Keratinocyte (primary cell): ENCODE measurements around the gene CFAP70. TPM values are rescaled to one million over a fixed set of nuclear protein-coding genes. Genes with fewer than 3 reads are reported as not detected.

Source experiments
- DNase-seq: peaks from one replicate; pipeline ENCODE4 v3.0.0-alpha.2; 2011; ENCODE audit warnings: low read depth, missing footprints, low spot score
- FAIRE-seq: peaks from 2 replicates; lab custom pipeline; 2011; peaks lifted over from hg19 to GRCh38; lab: Jason Lieb, UNC
- H2AFZ ChIP-seq: 2 replicates; pipeline ENCODE4 v1.6.0; 2012; ENCODE audit warnings: low read length, control low read depth, inconsistent platforms; ENCODE audit not compliant: control insufficient read depth
- H3K27ac ChIP-seq: 2 replicates; pipeline ENCODE4 v1.5.1; 2011; ENCODE audit warnings: low read length; ENCODE audit not compliant: control insufficient read depth, insufficient read depth
- H3K27me3 ChIP-seq: 3 replicates; pipeline ENCODE4 v1.6.0; 2011; ENCODE audit warnings: low read length; ENCODE audit not compliant: control insufficient read depth, insufficient read depth; ENCODE audit errors: extremely low read depth
- H3K36me3 ChIP-seq, 2 experiments: 2 replicates in 1 of 2; 3 replicates in 1 of 2; pipeline ENCODE4 v1.5.1; 2011; ENCODE audit warnings: low read length in 2 of 2, mild to moderate bottlenecking in 1 of 2; ENCODE audit not compliant: control insufficient read depth in 2 of 2, insufficient read depth in 2 of 2; ENCODE audit errors: extremely low read depth in 1 of 2
- H3K4me1 ChIP-seq: 3 replicates; pipeline ENCODE4 v1.5.1; 2011; ENCODE audit warnings: low read length; ENCODE audit not compliant: control insufficient read depth, insufficient read depth; ENCODE audit errors: extremely low read depth
- H3K4me2 ChIP-seq: 3 replicates; pipeline ENCODE4 v1.6.0; 2011; ENCODE audit warnings: low read depth, low read length; ENCODE audit not compliant: control insufficient read depth, insufficient read depth; ENCODE audit errors: extremely low read depth
- H3K4me3 ChIP-seq, 3 experiments: fragments of 200-600 bp in 1 of 3; sonication (generic) in 1 of 3; 2 replicates in 2 of 3; 3 replicates in 1 of 3; pipeline ENCODE4 v1.5.1; 2011 to 2016; ENCODE audit warnings: low read length in 3 of 3, mild to moderate bottlenecking in 3 of 3, control low read depth in 2 of 3, inconsistent platforms in 1 of 3, low read depth in 1 of 3, mixed read lengths in 1 of 3, mixed run types in 1 of 3, moderate library complexity in 1 of 3; ENCODE audit not compliant: control insufficient read depth in 2 of 3, insufficient read depth in 2 of 3; ENCODE audit errors: extremely low read depth in 1 of 3
- H3K79me2 ChIP-seq: 2 replicates; pipeline ENCODE4 v1.6.0; 2012; ENCODE audit warnings: low read length; ENCODE audit not compliant: control insufficient read depth, insufficient read depth
- H3K9ac ChIP-seq: 3 replicates; pipeline ENCODE4 v1.6.0; 2011; ENCODE audit warnings: low read length; ENCODE audit not compliant: control insufficient read depth, insufficient read depth; ENCODE audit errors: extremely low read depth
- H3K9me1 ChIP-seq: 3 replicates; pipeline ENCODE4 v1.6.0; 2011; ENCODE audit warnings: low read length; ENCODE audit not compliant: control insufficient read depth, insufficient read depth; ENCODE audit errors: extremely low read depth
- H3K9me3 ChIP-seq: 2 replicates; pipeline ENCODE4 v1.5.1; 2012; ENCODE audit warnings: low read depth, low read length; ENCODE audit not compliant: control insufficient read depth
- H4K20me1 ChIP-seq: 3 replicates; pipeline ENCODE4 v1.6.0; 2011; ENCODE audit warnings: low read length; ENCODE audit not compliant: control insufficient read depth, insufficient read depth; ENCODE audit errors: extremely low read depth
- CTCF ChIP-seq, 3 experiments: IDR thresholded peaks in 1 of 3; conservative IDR thresholded peaks in 1 of 3; optimal IDR thresholded peaks in 1 of 3; 2 replicates in 2 of 3; 3 replicates in 1 of 3; pipeline versions ENCODE3 to v1.5.1; 2011; ENCODE audit warnings: low read length in 3 of 3, mild to moderate bottlenecking in 3 of 3, moderate library complexity in 2 of 3, control low read depth in 1 of 3, inconsistent platforms in 1 of 3; ENCODE audit not compliant: insufficient read depth in 2 of 3; ENCODE audit errors: extremely low read depth in 1 of 3
- EZH2 ChIP-seq: IDR thresholded peaks from one replicate; pipeline ENCODE4 v1.6.1; 2012; ENCODE audit warnings: inconsistent platforms, mild to moderate bottlenecking, low read length, moderate library complexity
- dilution Hi-C: fragments of 300-500 bp; cut with MboI; formaldehyde crosslinking; loops from one replicate; pipeline ENCODE4 v1.7.0; 2020; ENCODE audit warnings: low sequenced_read_pairs; ENCODE audit not compliant: extremely low pct_ligation_motif_present
- polyA minus RNA-seq, 3 experiments: library from RNA; depleted of rRNA, polyadenylated mRNA; stranded (reverse); fragments of >200 nt; gene quantifications; 1 replicate in 1 of 3; 2 replicates in 1 of 3; 3 replicates in 1 of 3; pipeline ENCODE4 v1.2.3, GENCODE V29; 2011
- polyA plus RNA-seq, 5 experiments: library from polyadenylated mRNA; depleted of rRNA in 3 of 5; stranded (reverse) in 3 of 5; stranded (forward) in 1 of 5; unstranded in 1 of 5; fragments of >200 nt; gene quantifications; 1 replicate in 1 of 5; 2 replicates in 3 of 5; 3 replicates in 1 of 5; pipeline versions ENCODE4 v1.2.1 to v1.2.3, GENCODE V29; 2011 to 2012; ENCODE audit warnings: missing spikeins in 2 of 5, low read depth in 1 of 5, low replicate concordance in 1 of 5

Gene CFAP70
- 0.60 to 4.4 TPM (median 2.1 TPM) in 3 replicates for polyA plus RNA-seq
- 4.8 TPM for polyA plus RNA-seq (2011; ENCODE audit: low read depth)
- 0.27 and 0.61 TPM in 2 replicates for polyA plus RNA-seq (2011; cell fraction: cytosol; rRNA removed)
- polyA plus RNA-seq (2011; cell fraction: nucleus; rRNA removed) = 12.5 and 14.9 TPM in 2 replicates
- polyA plus RNA-seq (2012; ENCODE audit: low replicate concordance) = 0.61 and 3.4 TPM in 2 replicates
- polyA minus RNA-seq = 2.8 to 3.2 TPM in 2 of 3 replicates, not detected in the other
- polyA minus RNA-seq (2011; cell fraction: cytosol; rRNA and poly(A)+ RNA removed) = not detected
- polyA minus RNA-seq (2011; cell fraction: nucleus; rRNA and poly(A)+ RNA removed) = 2.6 and 5.0 TPM in 2 replicates

GRCh38 chr10:73358331-73359279 lies at the start of gene CFAP70:
Gene CFAP70 (minus strand): TSS chr10:73358864. CDS start chr10:73354796, 4,068 bp downstream.
- Histone ChIP-seq H3K4me3 (peak within 1 kb of the TSS; percentile 61 to 73 (median 64)), H3K27me3 (no peaks in the 10 kb centered on the region), H3K9me3 (no peaks in the 10 kb centered on the region), H3K9me1 (no peaks in the 10 kb centered on the region), H3K27ac (peak within 1 kb of the TSS; percentile 79), H3K4me1 (peaks cover 11% of the 10 kb centered on the region), H4K20me1 (no peaks in the 10 kb centered on the region), H3K4me2 (peak within 1 kb of the TSS; percentile 90), H3K79me2 (no peaks in the 10 kb centered on the region), H2AFZ (peak within 1 kb of the TSS; percentile 85), H3K36me3 (no peaks in the 10 kb centered on the region), H3K9ac (peak within 1 kb of the TSS; percentile 92)
- FAIRE-seq (peak; percentile 73), DNase-seq (peak; percentile 89)
- dilution Hi-C loops = no loop called here
- no peak for TF ChIP-seq CTCF (optimal IDR thresholded peaks at IDR 0.05 in 1 of 3, IDR thresholded peaks at IDR 0.05 in 1 of 3, conservative IDR thresholded peaks at IDR 0.05 in 1 of 3; ENCODE audit: extremely low read depth in 1 of 3, insufficient read depth in 2 of 3, low read length in 3 of 3)
- no peak for TF ChIP-seq EZH2

- H3K27ac ChIP-seq = no peak overlapping the region
- H2AFZ ChIP-seq = no peak overlapping the region
- H3K36me3 ChIP-seq = peaks cover 0 to 7% of the 10 kb centered on the region in 2 experiments
- dilution Hi-C loops = no loop called here
- no peak for FAIRE-seq
- no peak overlapping the region for H3K9ac ChIP-seq
- no peak for DNase-seq
- no peak overlapping the region for H3K4me2 ChIP-seq
- no peak overlapping the region for H3K4me3 ChIP-seq
- H3K79me2 ChIP-seq = peaks cover 87% of the 10 kb centered on the region
- peaks cover 3% of the 10 kb centered on the region for H3K9me1 ChIP-seq
- TF ChIP-seq EZH2 = no peak
- TF ChIP-seq CTCF (optimal IDR thresholded peaks at IDR 0.05 in 1 of 3, IDR thresholded peaks at IDR 0.05 in 1 of 3, conservative IDR thresholded peaks at IDR 0.05 in 1 of 3; ENCODE audit: extremely low read depth in 1 of 3, insufficient read depth in 2 of 3, low read length in 3 of 3) = no peak
- no peaks in the 10 kb centered on the region for H3K9me3 ChIP-seq
- H4K20me1 ChIP-seq = peaks cover 15% of the 10 kb centered on the region
- H3K27me3 ChIP-seq = no peaks in the 10 kb centered on the region
- peaks cover 6% of the 10 kb centered on the region for H3K4me1 ChIP-seq
These were observed 49.4 kb upstream of the CFAP70 start for GRCh38 chr10:73408061-73408460.
